NOMO-1 (cell line): Measurements from ENCODE around the gene FCER1G.

Source experiments
- DNase-seq, 2 experiments: peaks; one replicate each; lab custom pipeline; 2025; ENCODE audit not compliant: unreplicated experiment in 2 of 2; lab: John Stamatoyannopoulos, UW

FCER1G gene

DNA sequence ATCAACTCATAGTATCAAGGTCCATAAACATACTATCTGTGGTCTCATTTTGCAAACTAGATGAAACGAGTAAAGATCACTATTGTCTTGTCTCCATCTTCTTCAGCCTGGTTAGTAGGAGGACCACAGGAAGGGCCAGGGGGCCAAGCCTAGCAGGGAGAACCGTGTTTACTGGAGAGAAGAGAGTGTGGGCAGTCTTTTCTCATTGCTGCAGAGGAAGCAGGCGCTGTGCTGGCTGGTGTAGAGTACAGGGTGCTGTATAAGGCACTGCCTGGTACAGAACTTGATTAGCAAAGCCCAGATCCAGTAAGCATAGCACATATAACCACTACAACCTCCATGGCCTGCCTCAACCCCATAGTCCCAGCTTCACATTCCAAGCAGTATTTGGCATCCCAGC is 27.8 kb upstream of the FCER1G start:
- DNase-seq = no peak

DNA sequence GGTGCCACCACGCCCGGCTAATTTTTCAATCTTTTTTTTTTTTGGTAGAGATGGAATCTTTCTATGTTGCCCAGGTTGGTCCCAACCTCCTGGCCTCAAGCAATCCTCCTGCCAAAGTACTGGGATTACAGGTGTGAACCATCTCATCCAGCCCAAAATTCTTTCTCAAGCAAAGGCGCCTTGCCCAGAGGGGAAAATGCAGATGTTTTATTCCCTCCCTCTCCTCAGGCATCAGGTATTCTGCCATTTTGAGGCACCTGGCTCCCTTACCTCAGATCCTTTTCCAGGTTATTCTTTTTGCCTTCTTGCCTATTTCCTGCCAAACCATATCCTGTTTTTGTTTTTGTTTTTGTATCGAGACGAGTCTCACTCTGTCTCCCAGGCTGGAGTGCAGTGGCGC is 26.7 kb upstream of the FCER1G start:
- DNase-seq = no peak

DNA sequence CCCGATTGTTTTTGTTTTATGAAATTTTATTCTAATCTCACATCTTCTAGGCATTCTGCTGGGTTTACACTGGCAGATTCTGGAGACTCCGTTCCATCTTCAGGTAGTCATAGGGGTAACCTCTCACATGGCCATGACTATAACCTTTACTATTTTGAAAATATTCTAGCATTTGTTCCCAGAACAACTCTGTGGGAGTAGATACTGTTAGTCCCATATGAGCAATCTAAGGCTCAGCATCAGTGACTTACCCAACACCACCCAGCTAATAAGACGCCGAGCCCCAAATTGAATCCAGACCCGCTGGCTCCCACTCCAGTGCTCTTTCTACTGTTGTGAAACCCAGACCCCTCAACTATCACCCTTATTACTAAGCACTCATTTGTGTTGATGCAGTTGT is 26.1 kb upstream of the FCER1G start:
- DNase-seq = no peak

DNA sequence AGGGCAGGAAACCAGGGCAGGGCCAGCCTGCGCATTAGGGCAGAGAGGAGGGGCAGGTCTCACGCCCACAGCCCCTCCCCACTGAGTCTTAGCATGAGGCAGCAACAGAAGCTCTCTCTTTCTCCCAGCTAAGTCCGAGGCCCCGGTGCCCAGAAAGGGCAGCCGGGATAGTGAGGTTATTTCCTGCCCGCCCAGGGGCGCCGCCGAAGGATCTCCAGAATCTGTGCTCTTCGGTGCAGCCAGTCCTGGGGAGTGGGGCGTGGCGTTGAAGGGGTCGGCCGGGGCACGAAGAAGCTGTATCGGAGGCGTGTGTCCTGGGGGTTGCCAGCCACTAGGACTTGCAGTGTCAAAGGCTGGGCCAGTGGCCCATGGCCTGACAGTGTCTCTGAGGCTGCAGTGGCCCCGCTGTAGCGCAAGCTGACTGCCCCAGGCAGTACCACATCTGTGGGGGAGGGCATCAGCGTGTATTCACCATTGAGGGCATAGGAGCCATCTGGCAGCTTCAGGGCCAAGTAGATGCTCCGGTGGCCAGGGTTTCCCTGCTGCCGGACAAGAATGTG is 24.1 kb upstream of the FCER1G start:
- no peak for DNase-seq

DNA sequence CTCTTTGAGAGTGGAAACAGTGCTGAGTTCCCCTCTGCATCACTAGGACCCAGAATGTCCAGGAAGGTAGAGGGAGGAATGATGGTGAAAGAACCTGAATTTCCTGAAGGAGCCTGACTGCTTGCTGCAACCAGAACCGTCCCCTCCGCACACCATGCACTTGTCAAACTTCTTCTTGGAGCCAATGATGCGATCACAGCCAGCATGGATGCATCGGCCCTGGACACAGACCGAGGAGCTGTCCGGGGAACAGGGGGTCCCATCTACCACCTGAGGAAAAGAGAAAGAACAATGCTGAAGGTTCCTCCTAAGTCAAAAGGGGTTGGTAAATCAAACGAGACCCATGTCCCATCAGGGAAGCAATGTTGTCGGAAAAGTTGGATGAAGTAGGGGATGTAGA is 23.1 kb upstream of the FCER1G start:
- DNase-seq = no peak

DNA sequence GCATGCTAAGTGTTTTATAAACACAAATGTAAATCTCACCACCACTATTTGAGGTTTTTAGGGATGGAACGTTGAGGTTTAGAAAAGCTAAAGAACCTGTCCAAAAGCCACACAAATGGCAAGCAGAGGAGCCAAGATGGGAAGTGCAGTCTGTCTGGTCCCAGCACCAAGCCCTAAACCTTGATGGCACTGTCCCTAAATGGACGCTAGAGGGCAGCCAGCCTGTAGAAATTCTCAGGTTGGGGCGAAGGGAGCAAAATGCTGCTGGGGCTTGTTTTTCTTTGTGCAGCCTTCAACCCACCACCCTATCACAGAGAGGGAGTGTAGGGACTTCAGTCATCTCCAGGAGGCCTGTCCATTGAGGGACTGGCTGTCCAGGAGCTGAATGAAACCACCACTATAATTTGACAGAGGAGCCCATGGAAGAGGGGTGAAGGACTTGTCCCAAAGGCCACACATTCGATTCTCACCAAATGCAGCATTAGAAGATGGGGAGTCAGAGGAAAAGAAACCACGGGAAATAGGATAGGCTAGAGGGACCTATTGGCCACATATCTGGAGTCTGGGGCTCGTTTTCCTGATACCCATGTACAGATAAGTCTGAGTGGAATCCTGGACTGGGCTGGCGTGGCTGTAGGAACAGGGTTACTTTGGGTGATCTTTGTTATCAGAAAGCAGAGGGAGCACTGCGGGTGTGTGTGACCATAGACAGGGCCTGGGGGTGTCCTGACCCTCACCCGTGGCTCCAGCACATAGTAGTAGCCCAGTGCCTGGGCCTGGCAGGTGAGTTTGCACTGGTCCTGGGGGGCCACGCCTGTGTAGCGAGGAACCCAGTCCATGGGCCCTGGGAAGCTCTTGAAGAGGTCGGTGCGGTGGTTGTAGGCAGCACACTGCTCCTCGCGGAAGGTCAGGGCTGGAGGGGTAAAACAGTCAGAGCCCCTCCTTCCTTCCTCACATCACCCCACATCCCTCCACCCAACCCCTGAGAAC is 22.3 kb upstream of the FCER1G start:
- peak; percentile 77 to 78 for DNase-seq

DNA sequence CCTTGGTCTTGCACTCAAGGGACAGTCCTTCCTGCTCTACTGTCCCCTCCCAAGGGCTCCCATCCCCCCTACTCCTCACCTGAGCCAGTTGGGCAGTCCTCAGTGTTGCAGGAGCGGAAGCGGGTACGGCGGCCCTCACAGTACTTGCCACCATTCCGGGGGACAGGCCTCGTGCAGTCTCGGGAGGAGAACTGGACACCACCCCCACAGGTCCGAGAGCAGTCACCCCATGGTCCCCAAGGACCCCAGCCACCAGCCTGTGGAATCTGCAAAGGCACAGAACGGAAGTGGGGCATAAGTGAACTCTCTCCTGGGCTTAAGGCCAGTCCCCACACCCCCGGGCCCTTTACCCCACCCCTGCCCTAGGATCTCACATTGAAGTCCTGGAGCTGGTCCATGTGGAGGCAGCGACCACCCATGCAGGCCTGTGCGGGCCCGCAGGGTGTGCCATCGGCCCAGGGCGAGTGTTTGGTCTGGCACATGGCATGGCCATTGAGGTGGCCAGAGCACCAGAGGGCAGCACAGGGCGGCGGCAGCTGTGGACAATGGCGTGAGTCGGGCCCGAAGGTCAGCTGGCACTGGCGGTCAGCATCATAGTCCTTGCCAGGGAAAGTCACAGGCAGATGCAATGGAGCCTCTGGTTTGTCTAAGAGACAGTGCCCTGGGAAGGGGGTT is 21.4 kb upstream of the FCER1G start:
- DNase-seq = no peak

DNA sequence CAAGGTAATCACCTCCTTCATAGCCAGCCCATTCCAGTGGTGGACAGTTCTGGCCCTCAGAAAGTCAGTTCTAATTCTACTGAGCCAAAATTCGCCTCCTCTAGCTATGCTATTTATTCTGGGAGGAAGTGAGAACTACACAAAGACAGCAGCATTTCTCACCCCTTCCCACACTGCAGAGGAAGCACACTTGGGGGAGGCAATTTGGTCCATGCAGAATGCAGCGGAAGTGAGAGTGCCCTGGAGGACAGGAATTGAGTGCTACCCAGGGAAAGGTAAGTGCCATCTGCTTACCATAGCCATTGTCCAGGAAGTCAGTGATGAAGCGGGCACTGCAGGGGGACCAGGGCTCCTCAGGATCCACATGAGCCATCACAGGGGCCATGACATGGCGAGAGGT is 19.9 kb upstream of the FCER1G start:
- DNase-seq = peak; percentile 63 to 71

DNA sequence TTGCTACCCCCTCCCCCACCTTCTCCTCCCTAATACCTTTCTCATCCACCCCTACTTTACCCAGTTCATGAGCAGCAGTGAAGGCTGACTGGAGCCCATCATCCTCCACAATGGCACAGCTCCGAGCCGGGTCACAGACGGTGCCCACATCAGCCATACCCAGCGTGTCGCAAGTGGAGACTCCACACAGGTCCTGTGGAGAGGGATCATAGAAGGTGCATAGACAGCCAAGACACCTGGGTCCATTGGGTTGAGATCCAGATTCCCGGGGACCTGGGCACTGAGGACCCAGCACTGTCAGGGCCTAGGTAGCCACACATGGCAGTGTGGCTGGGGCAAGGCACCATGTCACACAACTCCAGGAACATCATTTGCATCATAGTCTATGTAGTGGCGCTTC is 19.0 kb upstream of the FCER1G start:
- no peak for DNase-seq

DNA sequence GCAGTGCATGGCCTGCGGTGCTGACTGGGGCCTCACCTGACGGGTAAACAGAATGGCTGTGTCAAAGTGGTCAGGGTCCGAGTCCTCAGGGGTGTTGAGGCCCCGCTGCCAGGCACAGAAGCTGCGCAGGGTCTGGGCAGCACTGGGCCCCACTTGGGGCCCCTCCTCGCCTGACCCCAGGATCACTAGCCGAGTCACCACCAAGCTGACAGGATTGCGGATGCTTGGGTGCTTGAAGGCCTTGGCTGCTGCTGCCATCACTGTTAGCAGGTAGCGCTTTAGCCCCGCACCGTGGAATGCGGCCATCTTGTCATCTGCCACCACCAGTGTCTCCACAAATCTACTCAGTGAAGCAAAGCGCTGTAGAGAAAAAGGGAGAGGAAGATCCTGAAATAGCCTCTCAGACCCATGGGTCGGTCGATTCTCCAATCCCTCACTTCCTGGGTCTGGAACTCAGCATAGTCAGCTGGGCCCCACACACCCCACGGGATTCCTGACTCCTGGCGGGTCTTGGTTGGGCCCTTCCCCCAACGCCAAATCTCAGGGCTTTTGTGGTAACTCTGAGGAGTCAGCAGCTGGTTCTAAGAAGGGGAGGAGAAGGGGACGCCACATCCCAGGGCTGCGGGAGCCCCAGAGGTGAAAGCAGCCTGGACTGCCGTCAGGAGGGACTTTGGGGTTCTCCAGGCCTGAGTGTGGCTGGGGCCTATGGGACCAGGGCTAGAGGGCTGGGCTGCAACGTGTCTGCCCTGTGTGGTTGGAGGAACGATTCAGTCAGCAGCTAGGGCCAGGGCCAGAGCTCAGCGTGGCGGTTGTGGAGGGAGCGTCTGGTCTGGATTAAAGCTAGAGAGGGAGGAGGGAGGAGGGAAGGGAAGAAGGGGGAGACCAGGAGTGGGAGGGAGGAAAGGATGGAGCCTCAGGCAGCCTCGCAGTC is 18.3 kb upstream of the FCER1G start:
- no peak for DNase-seq

DNA sequence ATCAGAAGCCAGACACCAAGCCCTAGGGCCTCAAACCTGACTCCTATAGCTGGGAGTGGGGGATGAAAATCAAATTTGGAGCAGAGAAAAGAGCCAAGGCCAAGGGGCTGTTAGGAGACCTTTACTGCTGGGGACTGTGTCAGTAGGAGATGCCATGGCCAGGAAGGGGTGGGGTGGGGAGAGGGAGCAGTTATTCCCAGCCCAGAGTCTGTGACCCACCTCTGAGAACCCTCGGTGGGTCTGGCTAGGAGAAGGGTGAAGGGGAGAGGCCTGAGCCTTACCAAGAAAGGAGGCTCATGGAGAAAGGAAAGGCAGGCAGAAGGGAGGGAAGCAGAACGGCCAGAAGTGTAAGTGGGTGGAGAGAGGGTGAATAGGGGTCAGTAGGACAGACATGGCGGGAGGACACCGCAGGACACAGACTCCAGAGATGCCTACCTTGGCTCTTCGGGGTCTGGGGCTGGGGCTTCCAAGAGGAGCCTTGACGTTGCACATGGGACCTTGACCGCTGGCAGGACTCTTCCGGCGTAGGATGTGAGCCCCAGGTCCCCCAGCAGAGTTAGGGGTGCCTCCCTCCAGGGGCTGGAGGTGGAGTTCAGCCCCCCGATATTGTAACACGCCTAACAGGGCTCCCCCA is 17.4 kb upstream of the FCER1G start:
- DNase-seq = no peak

DNA sequence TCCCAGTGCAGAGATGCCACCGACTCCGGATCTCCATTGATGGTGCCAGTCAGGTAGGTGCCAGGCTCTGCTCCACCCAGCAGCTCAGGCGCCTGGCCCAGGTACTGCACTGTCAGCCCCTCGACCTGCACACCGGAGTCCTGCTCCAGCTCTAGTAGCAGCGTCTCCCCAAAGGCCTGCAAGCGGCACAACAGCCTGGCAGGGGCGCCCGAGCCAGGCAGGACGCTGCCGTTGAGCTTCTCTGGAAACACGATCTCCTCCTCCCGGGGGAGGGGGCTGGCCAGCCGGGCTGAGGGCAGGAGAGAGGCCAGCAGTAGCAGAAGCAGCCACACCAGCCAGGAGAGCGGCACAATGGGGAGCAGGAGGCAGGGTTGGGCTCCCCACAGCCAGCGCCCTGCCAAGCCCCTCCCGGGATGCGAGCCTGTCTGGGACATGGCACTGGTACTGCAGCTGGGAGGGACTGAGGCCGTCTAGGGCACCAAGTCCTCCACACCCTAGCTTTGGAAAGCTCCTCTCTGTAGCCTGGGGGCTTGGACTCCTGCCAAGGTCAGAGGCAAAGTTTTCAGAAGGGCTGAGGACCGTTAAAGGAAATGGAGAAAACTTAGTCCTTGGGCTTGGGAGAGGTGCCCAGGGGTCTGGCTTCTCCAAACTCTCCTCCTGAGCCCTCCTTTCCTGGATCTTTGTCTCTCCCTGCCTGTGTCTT is 16.8 kb upstream of the FCER1G start:
- DNase-seq = no peak

DNA sequence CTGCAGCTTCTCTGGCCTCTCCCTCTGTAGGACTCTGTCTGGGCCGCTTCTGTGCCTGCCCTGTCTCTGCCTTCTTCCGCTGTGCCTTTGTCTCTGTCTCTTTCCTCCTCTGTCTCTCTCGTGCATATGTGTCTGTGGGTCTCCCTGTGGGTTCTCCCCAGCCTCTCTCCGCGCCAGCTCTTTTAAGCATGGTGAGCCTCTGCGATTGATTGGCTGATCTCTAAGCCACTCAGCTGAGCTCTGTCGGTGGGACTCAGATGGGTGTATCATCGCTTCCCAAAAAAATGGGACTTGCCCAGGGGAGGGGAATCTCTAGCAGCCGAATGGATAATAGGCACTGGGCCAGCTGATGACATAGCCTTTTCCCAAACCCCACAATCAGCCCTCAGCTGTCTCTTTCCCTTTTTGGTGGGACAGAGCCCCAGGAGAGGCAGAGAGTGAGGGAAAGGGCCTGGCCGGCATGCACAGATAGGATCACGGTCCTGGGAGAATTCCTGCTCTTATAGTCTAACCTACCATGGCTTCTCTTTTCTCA is 16.1 kb upstream of the FCER1G start, which contains the start of gene ADAMTS4:
ADAMTS4 (minus strand) TSS at position 158 of the 535 bp plus-strand sequence. CDS start 427 bp downstream, outside the sequence.
- DNase-seq = no peak

DNA sequence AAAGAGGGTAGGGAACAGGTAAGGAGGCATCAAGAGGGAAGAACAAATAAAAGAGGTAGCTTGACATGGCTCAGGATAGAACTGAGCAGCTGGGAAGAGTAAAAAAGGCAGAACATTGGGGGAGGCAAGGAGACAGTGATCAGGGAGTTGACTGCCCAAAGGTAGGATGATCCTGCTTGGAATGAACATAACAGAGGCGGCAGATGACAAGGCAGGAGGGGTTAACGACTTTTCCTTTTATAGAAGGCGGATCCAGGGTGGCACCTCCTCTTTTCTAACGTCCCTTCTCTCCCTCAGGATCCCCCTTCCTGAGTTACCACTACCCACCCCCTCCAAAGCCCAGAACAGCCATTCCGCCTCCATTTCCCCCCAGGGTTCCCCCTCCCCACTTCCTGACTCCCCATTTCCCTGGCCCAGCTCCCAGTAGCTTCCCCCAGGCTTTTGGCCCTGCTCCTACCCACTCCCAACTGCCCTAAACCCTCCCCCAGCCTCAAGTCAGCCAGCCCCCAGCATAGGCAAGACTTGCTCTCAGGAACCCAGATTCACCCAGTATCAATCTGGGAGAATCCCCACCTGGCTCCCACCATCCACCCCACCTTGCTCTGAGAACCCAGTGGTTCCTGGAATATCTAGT is 15.5 kb upstream of the FCER1G start:
- DNase-seq = no peak

DNA sequence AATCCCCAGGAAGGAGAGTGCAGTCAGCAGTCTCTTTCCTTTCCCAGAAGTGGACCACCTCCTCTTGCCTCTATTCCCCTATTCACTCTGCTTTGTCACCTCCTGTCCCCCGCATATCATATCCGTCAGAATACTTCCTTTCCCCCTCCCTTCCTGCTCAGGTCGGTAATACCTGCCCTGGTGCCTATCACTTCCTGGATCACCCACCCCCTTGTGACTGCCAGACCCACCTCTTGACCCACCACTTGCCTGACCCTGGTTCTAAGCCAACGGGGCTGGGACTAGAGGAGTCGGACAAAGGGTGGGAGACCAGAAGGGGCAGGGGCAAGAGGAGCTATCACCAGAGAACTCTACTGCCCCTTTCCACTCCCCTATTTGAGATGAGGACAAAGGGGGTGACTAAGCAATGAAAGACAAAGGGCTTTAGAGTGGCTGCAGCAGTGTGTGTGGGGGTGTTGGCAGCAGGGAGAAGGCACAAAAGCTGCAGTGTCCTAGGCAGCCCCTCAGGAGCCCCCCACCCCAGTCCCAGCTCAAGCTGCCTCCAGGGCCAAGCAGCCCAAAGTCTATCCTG is 14.6 kb upstream of the FCER1G start:
- DNase-seq = no peak

DNA sequence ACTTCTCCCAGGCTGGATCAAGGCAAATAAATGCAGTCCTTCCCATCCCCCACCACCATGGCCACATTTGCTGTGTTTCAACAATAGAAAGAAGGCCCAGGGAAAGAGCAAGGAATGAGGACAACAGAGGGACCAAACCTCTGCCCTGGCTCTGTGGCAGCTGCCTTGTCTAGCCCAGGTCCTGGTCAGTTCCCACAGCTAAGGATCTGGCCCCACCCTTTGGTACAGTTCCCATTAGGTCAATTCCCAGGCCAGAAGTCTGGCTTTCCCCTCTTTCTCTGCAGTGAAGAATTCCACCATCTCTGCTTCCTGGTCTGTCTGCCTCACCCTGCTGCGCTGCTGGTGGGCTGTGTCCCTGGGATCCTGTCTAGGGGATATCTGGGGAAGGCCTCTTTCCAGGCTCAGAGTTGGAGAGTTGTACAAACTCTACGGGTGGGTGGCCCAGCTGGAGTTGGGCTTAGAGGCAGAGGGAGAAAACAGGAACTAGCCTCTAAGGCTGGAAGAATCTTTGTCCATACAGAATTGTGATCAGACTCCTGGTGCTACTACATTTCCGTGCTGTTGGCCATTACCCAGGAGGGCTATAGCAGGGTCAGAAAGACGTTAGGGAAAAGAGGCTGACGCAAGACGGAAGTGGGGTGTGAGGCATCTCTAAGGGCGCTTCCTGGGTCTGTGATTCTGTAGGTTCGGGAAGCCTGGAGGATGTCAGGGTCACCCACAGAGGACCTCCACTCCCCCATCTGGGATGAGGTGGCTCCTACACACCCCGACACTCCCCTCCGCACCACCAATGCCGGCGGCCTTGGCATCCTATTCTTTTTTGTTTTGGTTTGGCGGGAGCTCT is 13.9 kb upstream of the FCER1G start:
- DNase-seq = peak; percentile 48
